OCI-LY1 (cell line): ENCODE results near the gene CHMP3.

Experiments used
- H2AFZ ChIP-seq: fragments of 200-600 bp; sonication (generic), shearing (Covaris generic); 2 replicates; pipeline ENCODE4 v1.6.0; 2014; ENCODE audit warnings: antibody characterized with exemption, mild to moderate bottlenecking, low read length
- H3F3A ChIP-seq: fragments of 200-600 bp; sonication (generic), shearing (Covaris generic); 2 replicates; pipeline ENCODE4 v1.6.0; 2014; ENCODE audit warnings: mild to moderate bottlenecking, antibody characterized with exemption, low read length, moderate library complexity; ENCODE audit not compliant: insufficient read depth
- H3K27ac ChIP-seq: fragments of 200-600 bp; sonication (generic); 2 replicates; pipeline ENCODE4 v1.5.1; 2014; ENCODE audit warnings: low read length, mixed run types, mild to moderate bottlenecking, low read depth; ENCODE audit not compliant: poor library complexity, severe bottlenecking
- H3K27me3 ChIP-seq: fragments of 200-600 bp; sonication (generic); 2 replicates; pipeline ENCODE4 v1.6.0; 2014; ENCODE audit warnings: antibody characterized with exemption, mild to moderate bottlenecking, low read length, moderate library complexity; ENCODE audit not compliant: insufficient read depth
- H3K36me3 ChIP-seq: fragments of 200-600 bp; sonication (generic); 2 replicates; pipeline ENCODE4 v1.6.1; 2014; ENCODE audit warnings: mild to moderate bottlenecking, antibody characterized with exemption, low read length, moderate library complexity, mixed read lengths; ENCODE audit not compliant: insufficient read depth
- H3K4me1 ChIP-seq: fragments of 200-600 bp; sonication (generic); 2 replicates; pipeline ENCODE4 v1.5.1; 2014; ENCODE audit warnings: mild to moderate bottlenecking, low read length, moderate library complexity; ENCODE audit not compliant: insufficient read depth, severe bottlenecking
- H3K4me2 ChIP-seq: fragments of 200-600 bp; sonication (generic), shearing (Covaris generic); 2 replicates; pipeline ENCODE4 v1.6.1; 2014; ENCODE audit warnings: low read length
- H3K4me3 ChIP-seq: fragments of 200-600 bp; sonication (generic); 2 replicates; pipeline ENCODE4 v1.5.1; 2014; ENCODE audit warnings: low read length, low read depth, mild to moderate bottlenecking, mixed read lengths; ENCODE audit not compliant: poor library complexity, severe bottlenecking
- H3K79me2 ChIP-seq: fragments of 200-600 bp; shearing (Covaris generic); 2 replicates; pipeline ENCODE4 v1.6.1; 2016; ENCODE audit warnings: mixed run types, low read length, mixed read lengths; ENCODE audit not compliant: insufficient read depth
- H3K9ac ChIP-seq: fragments of 200-600 bp; sonication (generic), shearing (Covaris generic); 2 replicates; pipeline ENCODE4 v1.6.1; 2014; ENCODE audit warnings: mild to moderate bottlenecking, low read length, mixed read lengths
- H3K9me2 ChIP-seq: fragments of 200-600 bp; sonication (generic), shearing (Covaris generic); 2 replicates; pipeline ENCODE4 v1.6.1; 2014; ENCODE audit warnings: low read depth, mild to moderate bottlenecking, low read length, mixed read lengths
- H3K9me3 ChIP-seq: fragments of 200-600 bp; shearing (Covaris generic); 2 replicates; pipeline ENCODE4 v1.6.1; 2014; ENCODE audit warnings: low read length, mixed read lengths
- H4K20me1 ChIP-seq: fragments of 200-600 bp; sonication (generic), shearing (Covaris generic); 2 replicates; pipeline ENCODE4 v1.6.0; 2016; ENCODE audit warnings: mild to moderate bottlenecking, low read length; ENCODE audit not compliant: insufficient read depth
- CTCF ChIP-seq: fragments of 200-600 bp; sonication (generic), shearing (Covaris generic); IDR thresholded peaks from 2 replicates; pipeline ENCODE4 v1.5.1; 2017; ENCODE audit warnings: mild to moderate bottlenecking, antibody characterized with exemption, low read length, moderate library complexity, mixed read lengths
- EZH2 ChIP-seq: fragments of 200-600 bp; sonication (generic), shearing (Covaris generic); IDR thresholded peaks from 2 replicates; pipeline ENCODE4 v1.8.0; 2017; ENCODE audit warnings: borderline replicate concordance, mixed run types, mild to moderate bottlenecking, antibody characterized with exemption, low read length, moderate library complexity, mixed read lengths

Gene CHMP3

DNA sequence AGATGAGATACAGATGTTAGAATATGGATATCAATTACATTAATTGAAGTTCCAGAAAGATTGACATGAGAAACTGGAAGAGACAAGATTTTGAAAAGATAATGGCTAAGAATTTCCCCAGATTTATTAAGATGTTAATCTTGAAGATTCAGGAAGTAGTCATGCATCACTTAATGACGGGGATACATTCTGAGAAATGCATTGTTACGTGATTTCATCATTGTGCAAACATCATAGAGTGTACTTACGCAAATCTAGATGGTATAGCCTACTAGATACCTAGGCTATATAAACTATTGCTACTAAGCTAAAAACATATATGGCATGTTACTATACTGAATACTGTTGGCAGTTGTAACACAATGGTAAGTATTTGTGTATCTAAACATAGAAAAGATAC, 6.8 kb upstream of the CHMP3 start:
- Histone ChIP-seq H3K27me3 (no peaks in the 10 kb centered on the region), H3F3A (no peaks in the 10 kb centered on the region), H4K20me1 (no peaks in the 10 kb centered on the region), H3K9me2 (no peaks in the 10 kb centered on the region; the same call in 1 of the 2 replicates), H3K36me3 (no peaks in the 10 kb centered on the region), H3K79me2 (no peaks in the 10 kb centered on the region), H3K4me3 (no peak overlapping the region), H3K4me2 (no peak overlapping the region), H2AFZ (no peak overlapping the region), H3K9ac (no peak overlapping the region), H3K4me1 (no peaks in the 10 kb centered on the region), H3K27ac (no peak overlapping the region), H3K9me3 (no peaks in the 10 kb centered on the region)
- TF ChIP-seq CTCF: no peak
- TF ChIP-seq EZH2: no peak

DNA sequence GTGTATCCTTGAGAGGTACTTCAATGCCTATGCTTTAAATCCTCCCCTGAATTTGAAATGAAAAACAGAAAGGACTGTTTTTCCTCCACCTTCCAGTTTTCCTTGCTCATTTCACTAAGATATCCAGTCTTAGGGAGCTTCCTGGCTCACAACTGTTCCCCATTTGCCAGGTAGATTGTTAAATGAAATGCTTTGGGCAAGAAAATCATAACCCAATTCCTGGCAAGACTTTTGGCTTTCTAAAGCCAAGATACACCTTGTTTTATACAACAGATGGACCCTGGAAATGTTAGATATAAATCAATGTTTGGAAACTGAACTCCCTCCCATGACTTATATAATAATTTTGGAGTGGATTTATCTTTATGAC, 3.6 kb upstream of the CHMP3 start:
- no peaks in the 10 kb centered on the region for H4K20me1 ChIP-seq
- H3F3A ChIP-seq: no peaks in the 10 kb centered on the region
- no peak overlapping the region for H3K9ac ChIP-seq
- H3K79me2 ChIP-seq: peaks cover 8% of the 10 kb centered on the region
- no peaks in the 10 kb centered on the region; the same call in 1 of the 2 replicates for H3K9me2 ChIP-seq
- TF ChIP-seq EZH2 (no peak), CTCF (no peak)
- H3K27ac ChIP-seq: no peak overlapping the region
- no peaks in the 10 kb centered on the region for H3K27me3 ChIP-seq
- H3K9me3 ChIP-seq: peaks cover 5% of the 10 kb centered on the region
- H3K36me3 ChIP-seq: peaks cover 4% of the 10 kb centered on the region; the same call in 1 of the 2 replicates
- H2AFZ ChIP-seq: no peak overlapping the region
- no peak overlapping the region for H3K4me3 ChIP-seq
- H3K4me1 ChIP-seq: peaks cover 13% of the 10 kb centered on the region
- no peak overlapping the region for H3K4me2 ChIP-seq

DNA sequence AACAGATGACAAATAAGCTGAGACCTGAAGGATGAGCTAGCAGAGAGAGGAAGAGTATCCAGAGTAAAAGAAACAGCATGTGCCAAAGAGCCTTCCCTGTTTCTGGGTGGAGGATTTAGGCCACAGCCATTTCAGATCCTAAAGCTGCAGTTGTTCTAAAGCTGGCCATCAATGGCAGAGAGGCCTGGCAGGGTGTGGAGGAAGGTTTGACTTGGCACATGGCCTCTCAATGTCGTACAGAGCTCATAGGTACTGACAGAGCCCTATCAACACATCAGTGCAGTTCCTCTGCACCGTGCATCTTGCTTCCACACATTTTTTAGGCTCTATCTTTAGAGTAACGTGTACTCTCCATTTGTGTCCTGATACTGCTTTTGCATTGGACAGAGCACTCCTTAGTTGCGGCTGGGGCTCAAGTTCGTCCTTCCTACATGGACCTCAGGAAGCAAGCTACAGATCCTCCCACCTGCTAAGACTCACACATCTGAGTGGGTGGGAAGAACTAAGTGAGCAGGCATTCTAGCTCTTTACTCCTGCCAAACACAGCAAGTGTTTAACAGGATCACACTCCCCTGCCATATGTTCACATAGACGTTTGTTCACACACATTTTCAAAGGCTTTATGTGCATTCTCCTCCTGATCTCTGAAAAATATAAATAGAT, 3.0 kb upstream of the CHMP3 start:
- Histone ChIP-seq H3K36me3 (peaks cover 4% of the 10 kb centered on the region; the same call in 1 of the 2 replicates), H3K9me3 (peaks cover 5% of the 10 kb centered on the region), H3F3A (no peaks in the 10 kb centered on the region), H3K79me2 (peaks cover 12% of the 10 kb centered on the region), H3K27me3 (no peaks in the 10 kb centered on the region), H3K9me2 (no peaks in the 10 kb centered on the region), H3K27ac (no peak overlapping the region), H3K4me2 (no peak overlapping the region), H3K4me3 (no peak overlapping the region), H3K4me1 (peaks cover 18% of the 10 kb centered on the region), H2AFZ (no peak overlapping the region), H3K9ac (no peak overlapping the region), H4K20me1 (no peaks in the 10 kb centered on the region)
- TF ChIP-seq CTCF (no peak), EZH2 (no peak)
